Measurements from ENCODE around the gene CBY1.
"Not testable (repeated sequence)": the region's sequence is repeated elsewhere in the genome, so short reads cannot be mapped to it uniquely, and the experiment has no call there.

The CBY1 gene

GRCh38 chr22:38656256-38657044, at the start of gene CBY1, which contains the start of gene FAM227A:
Gene CBY1, plus strand, starts transcription at chr22:38656638. Its CDS starts 11,417 bp downstream, at chr22:38668055.
Gene FAM227A, minus strand, starts transcription at chr22:38656392. Its CDS starts 6,224 bp downstream, at chr22:38650168.
- peak; percentile 81 for DNase-seq

GRCh38 chr22:38607680-38608079, 48.8 kb upstream of the CBY1 start:
- no peak for DNase-seq

- DNase-seq, result peak; percentile 49
These were observed 47.3 kb upstream of the CBY1 start for GRCh38 chr22:38608992-38609750.

GRCh38 chr22:38610234-38610633, 46.2 kb upstream of the CBY1 start:
- DNase-seq, result no peak

- DNase-seq, result no peak
These were observed 44.9 kb upstream of the CBY1 start for GRCh38 chr22:38611559-38611958.

GRCh38 chr22:38612217-38613006, 44.0 kb upstream of the CBY1 start:
- DNase-seq, result no peak

GRCh38 chr22:38613588-38613987, 42.9 kb upstream of the CBY1 start:
- no peak for DNase-seq

- no peak for DNase-seq
These were observed 41.9 kb upstream of the CBY1 start for GRCh38 chr22:38614332-38615063.

- DNase-seq, result not testable (repeated sequence)
These were observed 41.4 kb upstream of the CBY1 start for GRCh38 chr22:38615064-38615405.

- DNase-seq, result no peak
These were observed 38.2 kb upstream of the CBY1 start for GRCh38 chr22:38618258-38618657.

GRCh38 chr22:38618682-38619081, 37.8 kb upstream of the CBY1 start:
- DNase-seq, result no peak

- DNase-seq, result no peak
These were observed 33.1 kb upstream of the CBY1 start for GRCh38 chr22:38623351-38623750.

- DNase-seq, result no peak
These were observed 28.0 kb upstream of the CBY1 start for GRCh38 chr22:38628444-38628843.

- DNase-seq, result no peak
These were observed 27.3 kb upstream of the CBY1 start for GRCh38 chr22:38629108-38629507.

GRCh38 chr22:38631724-38632123, 24.7 kb upstream of the CBY1 start:
- no peak for DNase-seq

GRCh38 chr22:38632528-38632927, 23.9 kb upstream of the CBY1 start:
- DNase-seq, result no peak

- DNase-seq, result no peak
These were observed 18.2 kb upstream of the CBY1 start for GRCh38 chr22:38638216-38638615.

- no peak for DNase-seq
These were observed 17.7 kb upstream of the CBY1 start for GRCh38 chr22:38638728-38639127.

- no peak for DNase-seq
These were observed 14.9 kb upstream of the CBY1 start for GRCh38 chr22:38641476-38642040.

GRCh38 chr22:38644245-38644644, 12.2 kb upstream of the CBY1 start:
- not testable (repeated sequence) for DNase-seq

- no peak for DNase-seq
These were observed 11.0 kb upstream of the CBY1 start for GRCh38 chr22:38645430-38645829.

- no peak for DNase-seq
These were observed 6.5 kb upstream of the CBY1 start for GRCh38 chr22:38649841-38650522.

Measured in NCI-H2171 (cell line).